Measurements from ENCODE around the gene ANKRD9. TPM values are rescaled to one million over a fixed set of nuclear protein-coding genes. Genes with fewer than 3 reads are reported as not detected.

ANKRD9 gene
- total RNA-seq, 1 experiment from 2014 or later: 0.04 TPM

GRCh38 chr14:102498678-102499265, 10.8 kb downstream of the ANKRD9 start:
- H3K79me2 ChIP-seq (ENCODE audit: low read length): no peaks in the 10 kb centered on the region
- H3K36me3 ChIP-seq (ENCODE audit: insufficient read depth, low read length): no peaks in the 10 kb centered on the region
- no peak overlapping the region for H3K27ac ChIP-seq (ENCODE audit: low read length)
- H3K4me2 ChIP-seq (ENCODE audit: low read depth, low read length, poor library complexity, severe bottlenecking): no peak overlapping the region
- H3K9ac ChIP-seq (ENCODE audit: low read length): no peak overlapping the region
- no peaks in the 10 kb centered on the region for H3K9me3 ChIP-seq (ENCODE audit: low read length)
- H3K4me1 ChIP-seq (ENCODE audit: low read length): no peaks in the 10 kb centered on the region
- H3K4me3 ChIP-seq (ENCODE audit: low read length): no peak overlapping the region
- H3K27me3 ChIP-seq (ENCODE audit: low read length): no peaks in the 10 kb centered on the region
- no peak overlapping the region for H2AFZ ChIP-seq (ENCODE audit: low read length)
- DNase-seq: no peak
- no peaks in the 10 kb centered on the region for H3K9me2 ChIP-seq (replicated peaks; ENCODE audit: insufficient read depth, low read length)
- H4K20me1 ChIP-seq (ENCODE audit: insufficient read depth, low read depth, low read length): no peaks in the 10 kb centered on the region

GRCh38 chr14:102497998-102498677, 11.4 kb downstream of the ANKRD9 start:
- Histone ChIP-seq H2AFZ (ENCODE audit: low read length) (no peak overlapping the region), H3K79me2 (ENCODE audit: low read length) (no peaks in the 10 kb centered on the region), H3K4me3 (ENCODE audit: low read length) (no peak overlapping the region), H3K36me3 (ENCODE audit: insufficient read depth, low read length) (no peaks in the 10 kb centered on the region), H3K4me1 (ENCODE audit: low read length) (no peaks in the 10 kb centered on the region), H3K9ac (ENCODE audit: low read length) (no peak overlapping the region), H3K27ac (ENCODE audit: low read length) (no peak overlapping the region), H4K20me1 (ENCODE audit: insufficient read depth, low read depth, low read length) (0 out of 2 replicates have a peak, but pooled peaks cover 2% of the 10 kb centered on the region), H3K9me3 (ENCODE audit: low read length) (no peaks in the 10 kb centered on the region), H3K9me2 (replicated peaks; ENCODE audit: insufficient read depth, low read length) (no peaks in the 10 kb centered on the region), H3K4me2 (ENCODE audit: low read depth, low read length, poor library complexity, severe bottlenecking) (no peak overlapping the region), H3K27me3 (ENCODE audit: low read length) (no peaks in the 10 kb centered on the region)
- peak; percentile 60 for DNase-seq

GRCh38 chr14:102496958-102497744, 12.4 kb downstream of the ANKRD9 start:
- DNase-seq: no peak
- Histone ChIP-seq H3K4me3 (ENCODE audit: low read length) (no peak overlapping the region), H3K9me2 (replicated peaks; ENCODE audit: insufficient read depth, low read length) (no peaks in the 10 kb centered on the region), H3K79me2 (ENCODE audit: low read length) (no peaks in the 10 kb centered on the region), H4K20me1 (ENCODE audit: insufficient read depth, low read depth, low read length) (0 out of 2 replicates have a peak, but pooled peaks cover 4% of the 10 kb centered on the region), H2AFZ (ENCODE audit: low read length) (no peak overlapping the region), H3K9ac (ENCODE audit: low read length) (no peak overlapping the region), H3K9me3 (ENCODE audit: low read length) (no peaks in the 10 kb centered on the region), H3K4me1 (ENCODE audit: low read length) (no peaks in the 10 kb centered on the region), H3K27me3 (ENCODE audit: low read length) (no peaks in the 10 kb centered on the region), H3K4me2 (ENCODE audit: low read depth, low read length, poor library complexity, severe bottlenecking) (no peak overlapping the region), H3K36me3 (ENCODE audit: insufficient read depth, low read length) (no peaks in the 10 kb centered on the region), H3K27ac (ENCODE audit: low read length) (no peak overlapping the region)

- Histone ChIP-seq H2AFZ (ENCODE audit: low read length) (no peak overlapping the region), H4K20me1 (ENCODE audit: insufficient read depth, low read depth, low read length) (0 out of 2 replicates have a peak, but pooled peaks cover 4% of the 10 kb centered on the region), H3K36me3 (ENCODE audit: insufficient read depth, low read length) (no peaks in the 10 kb centered on the region), H3K9ac (ENCODE audit: low read length) (no peak overlapping the region), H3K9me2 (replicated peaks; ENCODE audit: insufficient read depth, low read length) (no peaks in the 10 kb centered on the region), H3K79me2 (ENCODE audit: low read length) (no peaks in the 10 kb centered on the region), H3K9me3 (ENCODE audit: low read length) (no peaks in the 10 kb centered on the region), H3K27ac (ENCODE audit: low read length) (no peak overlapping the region), H3K4me2 (ENCODE audit: low read depth, low read length, poor library complexity, severe bottlenecking) (no peak overlapping the region), H3K4me3 (ENCODE audit: low read length) (no peak overlapping the region), H3K4me1 (ENCODE audit: low read length) (no peaks in the 10 kb centered on the region), H3K27me3 (ENCODE audit: low read length) (no peaks in the 10 kb centered on the region)
- no peak for DNase-seq
These were observed 13.3 kb downstream of the ANKRD9 start for GRCh38 chr14:102496331-102496691.

GRCh38 chr14:102495491-102496330, 13.9 kb downstream of the ANKRD9 start:
- Histone ChIP-seq H3K79me2 (ENCODE audit: low read length) (no peaks in the 10 kb centered on the region), H3K4me2 (ENCODE audit: low read depth, low read length, poor library complexity, severe bottlenecking) (no peak overlapping the region), H3K9me3 (ENCODE audit: low read length) (no peaks in the 10 kb centered on the region), H4K20me1 (ENCODE audit: insufficient read depth, low read depth, low read length) (0 out of 2 replicates have a peak, but pooled peaks cover 4% of the 10 kb centered on the region), H3K9ac (ENCODE audit: low read length) (no peak overlapping the region), H2AFZ (ENCODE audit: low read length) (no peak overlapping the region), H3K27me3 (ENCODE audit: low read length) (no peaks in the 10 kb centered on the region), H3K4me1 (ENCODE audit: low read length) (no peaks in the 10 kb centered on the region), H3K4me3 (ENCODE audit: low read length) (no peak overlapping the region), H3K9me2 (replicated peaks; ENCODE audit: insufficient read depth, low read length) (no peaks in the 10 kb centered on the region), H3K27ac (ENCODE audit: low read length) (no peak overlapping the region), H3K36me3 (ENCODE audit: insufficient read depth, low read length) (no peaks in the 10 kb centered on the region)
- no peak for DNase-seq

- no peak overlapping the region for H3K27ac ChIP-seq (ENCODE audit: low read length)
These were observed 16.0 kb downstream of the ANKRD9 start for GRCh38 chr14:102493585-102493984.

GRCh38 chr14:102493096-102493495, 16.5 kb downstream of the ANKRD9 start:
- H3K4me2 ChIP-seq (ENCODE audit: low read depth, low read length, poor library complexity, severe bottlenecking): no peak overlapping the region
- H3K27ac ChIP-seq (ENCODE audit: low read length): no peak overlapping the region
- H3K9ac ChIP-seq (ENCODE audit: low read length): no peak overlapping the region
- H3K9me3 ChIP-seq (ENCODE audit: low read length): no peaks in the 10 kb centered on the region
- H2AFZ ChIP-seq (ENCODE audit: low read length): no peak overlapping the region
- no peaks in the 10 kb centered on the region for H3K9me2 ChIP-seq (replicated peaks; ENCODE audit: insufficient read depth, low read length)
- no peak for DNase-seq
- no peaks in the 10 kb centered on the region for H3K4me1 ChIP-seq (ENCODE audit: low read length)
- H4K20me1 ChIP-seq (ENCODE audit: insufficient read depth, low read depth, low read length): 0 out of 2 replicates have a peak, but pooled peaks cover 4% of the 10 kb centered on the region
- no peaks in the 10 kb centered on the region for H3K79me2 ChIP-seq (ENCODE audit: low read length)
- H3K4me3 ChIP-seq (ENCODE audit: low read length): no peak overlapping the region
- H3K36me3 ChIP-seq (ENCODE audit: insufficient read depth, low read length): no peaks in the 10 kb centered on the region
- no peaks in the 10 kb centered on the region for H3K27me3 ChIP-seq (ENCODE audit: low read length)

More at GRCh38 chr14:102493585-102493984, 16.0 kb downstream of the ANKRD9 start:
- Histone ChIP-seq H3K4me1 (ENCODE audit: low read length) (no peaks in the 10 kb centered on the region), H3K79me2 (ENCODE audit: low read length) (no peaks in the 10 kb centered on the region), H3K9me2 (replicated peaks; ENCODE audit: insufficient read depth, low read length) (no peaks in the 10 kb centered on the region), H3K9ac (ENCODE audit: low read length) (no peak overlapping the region), H3K36me3 (ENCODE audit: insufficient read depth, low read length) (no peaks in the 10 kb centered on the region), H4K20me1 (ENCODE audit: insufficient read depth, low read depth, low read length) (0 out of 2 replicates have a peak, but pooled peaks cover 4% of the 10 kb centered on the region), H2AFZ (ENCODE audit: low read length) (no peak overlapping the region), H3K27me3 (ENCODE audit: low read length) (no peaks in the 10 kb centered on the region), H3K9me3 (ENCODE audit: low read length) (no peaks in the 10 kb centered on the region), H3K4me2 (ENCODE audit: low read depth, low read length, poor library complexity, severe bottlenecking) (no peak overlapping the region), H3K4me3 (ENCODE audit: low read length) (no peak overlapping the region)
- DNase-seq: no peak

Measured in Karpas-422 (cell line).